K562 (cell line): Measurements from ENCODE around the gene UBL5. TPM values are rescaled to one million over a fixed set of nuclear protein-coding genes. Genes with fewer than 3 reads are reported as not detected.
A peak's percentile ranks its signal among the peaks of the same experiment; 100 is the strongest.

ENCODE experiments used
- AFF1 ChIP-seq, 2 experiments: fragments of 450-650 bp; IDR thresholded peaks; 2 replicates each; pipeline ENCODE4 v1.6.1; 2018; ENCODE audit warnings: mild to moderate bottlenecking in 2 of 2, low read depth in 1 of 2; ENCODE audit not compliant: partially characterized antibody in 2 of 2
- BHLHE40 ChIP-seq: IDR thresholded peaks from 2 replicates; pipeline ENCODE4 v1.6.1; 2011; ENCODE audit warnings: low read length, improper control_type of control experiment
- CSDE1 ChIP-seq, 2 experiments: fragments of 450-650 bp; IDR thresholded peaks; 2 replicates each; pipeline ENCODE4 v1.6.1; 2016; ENCODE audit warnings: mild to moderate bottlenecking in 1 of 2
- E2F1 ChIP-seq: sonication (generic); formaldehyde crosslinking; IDR thresholded peaks from 2 replicates; pipeline ENCODE4 v1.8.1; 2023; ENCODE audit warnings: mild to moderate bottlenecking, missing genetic modification reagents, moderate library complexity
- FOXJ2 ChIP-seq: fragments of 200-800 bp; sonication (Bioruptor generic); IDR thresholded peaks from 2 replicates; pipeline ENCODE4 v1.6.1; 2016; ENCODE audit warnings: missing genetic modification characterization, missing compliant biosample characterization
- HNRNPUL1 ChIP-seq: fragments of 200-400 bp; formaldehyde crosslinking; IDR thresholded peaks from 2 replicates; pipeline ENCODE4 v1.6.1; 2017; ENCODE audit warnings: low read length
- HOMEZ ChIP-seq: fragments of 250-450 bp; sonication (Bioruptor Pico); IDR thresholded peaks from 2 replicates; pipeline ENCODE4 v1.4.0; 2020; ENCODE audit warnings: mild to moderate bottlenecking, moderate library complexity
- NR1H2 ChIP-seq: sonication (generic); formaldehyde crosslinking; IDR thresholded peaks from 2 replicates; pipeline ENCODE4 v1.4.0; 2020; ENCODE audit warnings: mild to moderate bottlenecking, missing genetic modification reagents
- NR2F6 ChIP-seq: fragments of 450-650 bp; formaldehyde crosslinking; IDR thresholded peaks from 2 replicates; pipeline ENCODE4 v1.4.0; 2020; ENCODE audit warnings: mild to moderate bottlenecking
- REST ChIP-seq, 2 experiments: fragments of 450-650 bp; formaldehyde crosslinking in 1 of 2; IDR thresholded peaks; 2 replicates each; pipeline versions ENCODE4 v1.4.0 to v1.6.1; 2014 to 2020; ENCODE audit warnings: mild to moderate bottlenecking in 2 of 2, borderline replicate concordance in 1 of 2, low read depth in 1 of 2
- RFX7 ChIP-seq: fragments of 250-450 bp; sonication (Bioruptor Pico); IDR thresholded peaks from 2 replicates; pipeline ENCODE4 v1.5.1; 2021; ENCODE audit warnings: mild to moderate bottlenecking
- polyA plus RNA-seq, 8 experiments: library from polyadenylated mRNA; depleted of rRNA in 4 of 8; stranded (reverse) in 5 of 8; unstranded in 3 of 8; fragments of >200 nt; fragmentation: Nextera tagmentation in 2 of 8; fragmentation: Illumina TruSeq in 1 of 8; extraction: Ambion mirVana in 2 of 8; extraction: Trizol in 1 of 8; gene quantifications; 2 replicates each; pipeline versions ENCODE4 v1.2.1 to v1.2.3, GENCODE V29; 2011 to 2014; ENCODE audit warnings: inconsistent platforms in 1 of 8, missing spikeins in 1 of 8
- total RNA-seq, 7 experiments: library from RNA; depleted of rRNA in 6 of 7; stranded (reverse); fragments of >200 nt in 6 of 7; fragmentation: Illumina TruSeq in 2 of 7; extraction: Trizol in 2 of 7; gene quantifications; 2 replicates each; pipeline versions ENCODE4 v1.2.1 to v1.2.3, GENCODE V29; 2011 to 2021; ENCODE audit warnings: low replicate concordance in 1 of 7

The UBL5 gene
- total and polyA plus RNA-seq, 9 of the 15 experiments (the other 6 are each of a cell fraction or from before 2014, with no cell fraction given), result 410 to 1,266 (median 613) TPM

- TF ChIP-seq REST (IDR thresholded peaks at IDR 0.05; ENCODE audit: borderline replicate concordance) (peak; percentile 92), REST (CRISPR knock-in tag; IDR thresholded peaks at IDR 0.05; ENCODE audit: low read depth) (no peak), CSDE1 (IDR thresholded peaks at IDR 0.05) (peak in 1 of 2 experiments; percentile 62; a peak in 1 of 4 replicates), RFX7 (CRISPR knock-in tag) (no peak), HOMEZ (CRISPR knock-in tag) (no peak), BHLHE40 (no peak), E2F1 (CRISPR knock-in tag) (no peak), NR2F6 (no peak), HNRNPUL1 (no peak), NR1H2 (CRISPR knock-in tag) (no peak), AFF1 (IDR thresholded peaks at IDR 0.05; ENCODE audit: low read depth in 1 of 2, partially characterized antibody in 2 of 2) (no peak), FOXJ2 (tag) (peak; percentile 82)
These were observed 31.5 kb upstream of the UBL5 start (continued) for GRCh38 chr19:9796113-9796773.
